ENCODE results near the gene STXBP6.
"Not testable (repeated sequence)": the region's sequence is repeated elsewhere in the genome, so short reads cannot be mapped to it uniquely, and the experiment has no call there.

The STXBP6 gene

GRCh38 chr14:24938593-24938992, 111.4 kb downstream of the STXBP6 start:
- DNase-seq (ENCODE audit: low read depth), result no peak
- no peak overlapping the region for H3K4me3 ChIP-seq (ENCODE audit: control insufficient read depth, low read depth, low read length)
- TF ChIP-seq CTCF (IDR thresholded peaks at IDR 0.05; ENCODE audit: control insufficient read depth, insufficient read depth, low read depth, low read length, missing control alignments), result no peak

- DNase-seq (ENCODE audit: low read depth), result no peak
- no peak overlapping the region for H3K4me3 ChIP-seq (ENCODE audit: control insufficient read depth, low read depth, low read length)
- no peak for TF ChIP-seq CTCF (IDR thresholded peaks at IDR 0.05; ENCODE audit: control insufficient read depth, insufficient read depth, low read depth, low read length, missing control alignments)
Measured at GRCh38 chr14:24937300-24937699, 112.6 kb downstream of the STXBP6 start.

- not testable (repeated sequence) for DNase-seq (ENCODE audit: low read depth)
Measured at GRCh38 chr14:24936773-24937172, 113.2 kb downstream of the STXBP6 start.

GRCh38 chr14:24935796-24936195, 114.2 kb downstream of the STXBP6 start:
- H3K4me3 ChIP-seq (ENCODE audit: control insufficient read depth, low read depth, low read length), result no peak overlapping the region
- DNase-seq (ENCODE audit: low read depth), result no peak
- no peak for TF ChIP-seq CTCF (IDR thresholded peaks at IDR 0.05; ENCODE audit: control insufficient read depth, insufficient read depth, low read depth, low read length, missing control alignments)

More at GRCh38 chr14:24936773-24937172, 113.2 kb downstream of the STXBP6 start:
- H3K4me3 ChIP-seq (ENCODE audit: control insufficient read depth, low read depth, low read length), result not testable (repeated sequence)

GRCh38 chr14:24928386-24928900, 121.5 kb downstream of the STXBP6 start:
- no peak for TF ChIP-seq CTCF (IDR thresholded peaks at IDR 0.05; ENCODE audit: control insufficient read depth, insufficient read depth, low read depth, low read length, missing control alignments)
- no peak overlapping the region for H3K4me3 ChIP-seq (ENCODE audit: control insufficient read depth, low read depth, low read length)
- DNase-seq (ENCODE audit: low read depth), result no peak

- DNase-seq (ENCODE audit: low read depth), result no peak
- TF ChIP-seq CTCF (IDR thresholded peaks at IDR 0.05; ENCODE audit: control insufficient read depth, insufficient read depth, low read depth, low read length, missing control alignments), result no peak
Measured at GRCh38 chr14:24927809-24928208, 122.1 kb downstream of the STXBP6 start.

GRCh38 chr14:24925771-24926374, 124.1 kb downstream of the STXBP6 start:
- TF ChIP-seq CTCF (IDR thresholded peaks at IDR 0.05; ENCODE audit: control insufficient read depth, insufficient read depth, low read depth, low read length, missing control alignments), result no peak
- no peak for DNase-seq (ENCODE audit: low read depth)

More at GRCh38 chr14:24927809-24928208, 122.1 kb downstream of the STXBP6 start:
- H3K4me3 ChIP-seq (ENCODE audit: control insufficient read depth, low read depth, low read length), result no peak overlapping the region

More at GRCh38 chr14:24925771-24926374, 124.1 kb downstream of the STXBP6 start:
- no peak overlapping the region for H3K4me3 ChIP-seq (ENCODE audit: control insufficient read depth, low read depth, low read length)
